Hematopoietic multipotent progenitor cell treated with erythropoietin and hydrocortisone succinate and interleukin-3 and kit ligand, for 4 days (in vitro differentiated cells): Measurements from ENCODE around the gene REPIN1.

Source experiments
- DNase-seq: peaks from one replicate; pipeline ENCODE4 v3.0.0-alpha.2; 2015

REPIN1 gene

DNA sequence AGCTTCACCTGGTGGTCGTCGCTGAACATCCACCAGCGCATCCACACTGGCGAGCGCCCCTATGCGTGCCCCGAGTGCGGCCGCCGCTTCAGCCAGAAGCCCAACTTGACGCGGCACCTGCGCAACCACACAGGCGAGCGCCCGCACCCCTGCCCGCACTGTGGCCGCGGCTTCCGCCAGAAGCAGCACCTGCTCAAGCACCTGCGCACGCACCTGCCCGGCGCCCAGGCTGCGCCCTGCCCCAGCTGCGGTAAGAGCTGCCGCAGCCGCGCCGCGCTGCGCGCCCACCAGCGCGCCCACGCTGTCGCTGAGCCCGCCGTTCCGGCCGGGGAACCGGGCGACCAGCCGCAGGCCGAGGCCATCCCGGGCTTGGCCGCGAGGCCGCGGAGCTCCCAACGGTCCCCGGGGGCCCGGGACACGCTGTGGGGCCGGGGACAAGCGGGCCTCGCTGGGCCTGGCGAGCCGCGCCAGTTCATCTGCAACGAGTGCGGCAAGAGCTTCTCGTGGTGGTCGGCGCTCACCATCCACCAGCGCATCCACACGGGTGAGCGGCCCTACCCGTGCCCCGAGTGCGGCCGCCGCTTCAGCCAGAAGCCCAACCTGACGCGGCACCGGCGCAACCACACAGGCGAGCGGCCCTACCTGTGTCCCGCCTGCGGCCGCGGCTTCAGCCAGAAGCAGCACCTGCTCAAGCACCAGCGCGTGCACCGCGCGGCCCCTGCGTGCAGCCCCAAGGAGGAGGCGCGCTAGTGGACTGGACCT is 28.9 kb downstream of the REPIN1 start:
- no peak for DNase-seq

DNA sequence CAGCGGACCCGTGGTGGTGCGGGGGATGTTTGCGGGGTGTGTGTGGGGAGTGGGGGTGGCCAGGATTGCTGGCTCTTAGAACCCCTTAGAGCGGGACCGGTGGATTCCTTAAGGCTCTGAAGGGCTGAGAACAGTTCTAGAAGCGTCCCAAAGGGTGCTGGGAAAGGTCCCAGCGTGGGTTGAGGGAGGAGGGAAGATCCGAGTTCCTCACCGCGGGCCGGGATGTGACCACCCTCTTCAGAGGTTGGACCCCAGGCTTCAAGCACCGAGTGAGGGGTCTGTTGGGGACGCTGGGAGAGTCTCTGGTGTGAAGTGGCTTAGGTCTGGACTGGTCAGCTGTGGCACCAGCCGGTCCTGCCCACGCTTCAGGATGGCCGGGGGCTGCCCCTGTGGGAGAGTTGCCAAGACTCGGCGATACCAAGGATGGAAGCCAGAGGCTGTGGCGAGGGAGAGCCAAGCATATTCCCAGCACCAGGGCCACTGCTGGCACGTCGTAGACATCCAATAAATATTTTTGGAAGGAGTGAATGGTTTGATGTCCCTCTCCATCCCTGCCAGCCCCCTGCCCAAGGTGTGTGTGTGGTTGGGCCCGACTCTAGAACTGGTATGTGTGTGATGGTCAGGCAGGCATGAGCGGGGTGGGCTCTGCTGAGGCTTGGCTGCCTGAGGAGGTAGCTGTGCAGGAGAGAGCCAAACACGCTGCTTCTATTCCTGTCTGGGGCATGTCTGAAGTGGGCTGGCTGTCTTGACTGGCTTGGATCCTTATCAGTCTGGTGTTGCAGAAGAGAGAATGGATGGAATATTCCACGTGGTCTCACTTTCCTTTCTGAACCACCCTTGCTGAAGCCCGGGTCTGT is 29.7 kb downstream of the REPIN1 start:
- no peak for DNase-seq

DNA sequence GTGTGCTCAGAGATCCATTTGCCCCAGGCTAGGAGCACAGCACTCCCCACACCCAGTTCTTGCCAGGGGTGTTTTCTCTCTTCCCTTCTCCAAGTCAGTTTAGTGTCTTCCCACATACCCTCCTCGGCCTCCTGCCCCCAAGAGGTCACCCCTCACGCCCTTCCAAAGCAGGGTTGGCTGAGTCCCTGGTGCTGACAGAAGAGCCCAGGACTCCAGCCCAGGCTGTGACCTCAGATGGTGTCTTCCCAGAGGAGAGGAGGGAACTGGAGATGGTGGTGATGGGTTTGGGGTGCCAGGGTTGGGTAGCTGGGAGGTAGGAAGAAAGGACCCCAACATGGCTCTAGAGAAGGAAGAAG is 30.3 kb downstream of the REPIN1 start:
- DNase-seq: no peak

DNA sequence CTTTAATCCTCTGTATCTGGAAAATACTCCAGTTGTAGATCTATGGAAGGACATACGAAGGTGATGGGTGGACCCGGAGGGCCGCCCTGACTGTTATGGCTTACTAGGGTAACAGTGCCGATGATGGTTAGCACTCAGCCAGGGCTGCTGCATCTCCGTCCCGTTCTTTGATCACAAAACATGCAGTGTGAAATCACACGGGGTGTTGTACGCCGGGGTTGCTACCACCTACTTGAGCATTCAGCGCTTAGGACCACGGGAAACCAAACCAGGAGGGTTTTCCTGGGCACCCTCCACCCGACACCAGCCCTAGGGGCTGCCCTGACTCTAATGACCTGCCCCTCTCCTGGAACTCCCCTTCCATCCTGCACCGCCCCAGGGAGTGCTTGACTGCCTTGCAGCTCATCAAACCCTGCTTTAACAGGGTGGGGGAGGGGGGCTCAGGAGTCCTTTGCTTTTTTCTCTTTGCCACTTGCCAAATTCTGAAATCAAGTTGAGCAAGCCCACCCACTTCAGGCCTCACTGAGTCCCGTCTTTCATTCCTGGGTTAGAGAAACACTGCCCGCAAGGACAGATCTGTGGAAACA is 30.9 kb downstream of the REPIN1 start:
- no peak for DNase-seq

DNA sequence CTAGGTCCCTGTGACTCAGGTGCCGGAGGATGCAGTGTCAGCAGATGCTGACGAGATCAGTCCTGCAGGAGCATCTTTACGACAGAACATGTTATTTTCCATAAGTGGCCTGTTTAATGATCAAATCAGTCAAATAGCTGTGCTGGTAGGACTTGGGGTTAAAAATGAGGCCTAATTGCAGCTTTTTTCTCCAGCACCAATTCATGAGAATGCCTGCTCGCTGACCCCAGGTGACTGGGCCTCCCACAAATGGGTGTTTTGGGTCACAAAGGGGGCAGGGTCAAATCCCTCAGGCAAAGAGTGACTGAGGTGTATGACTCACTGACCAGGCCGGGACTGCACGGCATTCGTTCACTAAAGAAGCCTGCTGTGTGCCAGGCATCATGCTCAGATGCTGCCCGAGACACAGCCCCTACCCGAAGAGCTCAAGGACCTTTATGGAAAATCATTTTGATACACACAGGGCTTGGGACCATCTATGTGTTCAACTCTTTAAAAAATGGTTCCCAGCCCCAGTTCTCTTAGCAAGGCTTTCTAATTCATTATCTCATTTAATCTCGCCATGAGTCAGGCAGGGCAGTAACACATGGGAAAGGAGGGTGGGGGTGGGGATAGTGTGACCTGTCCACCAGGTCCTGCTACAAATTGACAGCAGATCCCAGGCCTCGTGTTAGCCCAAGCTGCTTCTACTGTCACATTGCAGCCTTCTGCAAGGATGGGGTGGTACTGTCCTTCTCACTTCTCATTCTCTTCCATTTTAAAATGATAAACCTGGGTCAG is 31.6 kb downstream of the REPIN1 start:
- DNase-seq: peak; percentile 41

DNA sequence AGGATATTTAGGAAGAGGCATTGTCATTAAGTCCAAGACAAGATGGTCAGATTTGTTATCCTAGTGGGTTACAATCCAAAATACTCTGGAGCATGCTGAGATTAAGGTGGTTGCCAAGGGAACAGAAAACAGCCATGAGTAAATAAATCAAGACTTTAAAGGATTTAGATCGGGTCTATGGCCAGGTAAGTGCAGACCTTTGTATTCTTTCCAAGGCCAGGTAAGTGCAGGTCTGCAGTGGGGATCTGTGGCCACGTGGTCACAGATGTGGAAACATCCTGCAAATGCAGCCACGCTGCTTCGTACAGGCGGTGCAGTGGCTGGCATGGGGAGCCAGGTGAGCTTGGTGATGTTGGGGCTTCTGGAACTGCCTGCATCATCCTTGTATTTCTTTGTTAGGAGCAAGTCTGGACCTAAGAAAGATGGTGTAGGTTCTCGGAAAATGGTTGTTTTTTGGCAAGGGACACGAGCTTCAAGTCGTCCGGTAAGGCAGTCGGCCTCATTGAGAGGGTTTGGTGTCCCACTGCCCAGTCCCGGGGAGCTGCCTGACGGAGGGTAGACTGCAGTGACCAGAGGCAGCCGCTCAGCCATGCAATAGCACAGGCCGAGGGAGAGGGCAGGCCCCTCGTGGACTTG is 32.3 kb downstream of the REPIN1 start:
- no peak for DNase-seq

DNA sequence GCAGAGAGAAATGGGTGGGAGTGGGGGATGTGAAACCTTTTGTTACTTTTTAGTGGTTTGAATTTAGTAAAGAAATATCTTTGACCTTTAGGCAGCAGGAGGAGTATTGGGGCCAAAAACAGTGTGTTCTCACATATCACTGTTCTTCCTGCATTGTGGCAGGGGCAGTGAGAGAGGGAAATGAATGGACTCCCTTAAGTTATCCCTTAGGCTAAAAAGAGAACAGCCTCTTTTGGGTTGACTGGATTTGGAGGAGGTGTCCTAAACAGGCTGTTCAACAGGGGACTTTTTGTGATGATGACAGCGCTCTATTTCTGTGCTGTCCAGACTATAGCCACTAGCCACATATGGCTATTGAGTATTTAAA is 32.8 kb downstream of the REPIN1 start:
- no peak for DNase-seq

DNA sequence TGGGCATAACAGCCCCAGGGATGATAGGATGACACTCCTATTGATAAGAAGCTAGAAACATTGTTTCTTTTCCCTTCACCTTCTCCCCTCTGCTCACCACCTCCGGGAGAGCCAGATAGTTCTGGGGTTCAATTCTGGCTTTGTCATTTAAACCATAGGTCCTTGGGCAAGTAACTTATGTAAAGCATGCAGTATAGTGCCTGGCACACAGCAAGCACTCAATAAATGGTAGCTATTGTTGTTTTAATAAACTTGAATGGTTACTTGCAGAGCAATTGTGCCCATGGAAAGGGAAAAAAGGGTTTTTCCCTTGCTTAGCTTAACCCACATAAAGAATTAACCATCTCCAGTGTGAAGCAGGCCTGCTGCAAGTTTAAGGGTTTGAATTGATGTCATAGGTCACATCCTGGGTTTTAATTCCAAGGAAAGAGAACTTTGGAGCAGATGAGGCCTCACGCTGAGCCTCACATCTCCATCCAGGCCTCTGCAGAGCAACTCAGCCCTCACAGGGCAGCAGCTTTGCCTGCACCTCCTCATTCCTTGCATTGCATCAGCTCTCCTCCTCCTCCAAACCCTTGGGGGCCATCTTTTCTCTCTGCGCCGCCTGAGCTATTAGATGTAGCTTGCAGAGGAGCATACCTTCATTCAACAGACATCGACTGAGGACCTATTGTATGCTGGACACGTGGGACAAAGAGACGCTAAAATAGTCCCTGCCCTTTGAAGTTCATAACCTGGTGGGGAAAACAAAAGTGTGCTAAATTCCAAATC is 33.4 kb downstream of the REPIN1 start:
- DNase-seq: no peak

DNA sequence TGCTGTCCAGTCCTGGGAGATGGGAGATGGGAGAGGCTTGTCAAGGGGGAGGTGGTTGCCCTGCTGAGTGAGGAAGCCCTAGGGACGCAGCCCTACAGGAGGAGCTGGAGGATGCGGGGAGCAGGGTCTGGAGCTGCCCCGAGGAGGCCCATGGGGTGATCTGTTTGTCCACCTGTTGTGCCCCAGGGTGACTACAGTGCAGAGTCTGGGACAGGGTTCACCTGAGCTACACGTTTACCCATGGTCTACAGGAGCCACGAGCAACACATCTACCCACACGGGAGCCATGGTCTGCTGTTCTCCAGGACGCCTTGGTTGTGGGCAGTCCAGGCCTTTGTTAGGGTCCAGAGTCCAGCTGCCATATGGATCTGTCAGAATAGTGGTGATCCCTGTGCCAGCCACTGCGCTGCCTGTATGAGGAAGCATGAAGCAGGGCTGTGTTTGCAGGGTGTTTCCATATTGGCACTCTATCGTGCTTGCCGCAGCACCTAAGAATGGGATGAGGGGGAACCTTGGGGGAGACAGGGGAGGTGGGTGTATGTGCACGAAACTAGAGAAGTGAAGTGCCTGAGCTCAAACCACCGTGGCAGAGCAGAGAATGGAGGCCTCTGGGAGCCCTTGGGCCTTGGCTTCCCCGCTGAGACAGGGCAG is 34.2 kb downstream of the REPIN1 start:
- no peak for DNase-seq

DNA sequence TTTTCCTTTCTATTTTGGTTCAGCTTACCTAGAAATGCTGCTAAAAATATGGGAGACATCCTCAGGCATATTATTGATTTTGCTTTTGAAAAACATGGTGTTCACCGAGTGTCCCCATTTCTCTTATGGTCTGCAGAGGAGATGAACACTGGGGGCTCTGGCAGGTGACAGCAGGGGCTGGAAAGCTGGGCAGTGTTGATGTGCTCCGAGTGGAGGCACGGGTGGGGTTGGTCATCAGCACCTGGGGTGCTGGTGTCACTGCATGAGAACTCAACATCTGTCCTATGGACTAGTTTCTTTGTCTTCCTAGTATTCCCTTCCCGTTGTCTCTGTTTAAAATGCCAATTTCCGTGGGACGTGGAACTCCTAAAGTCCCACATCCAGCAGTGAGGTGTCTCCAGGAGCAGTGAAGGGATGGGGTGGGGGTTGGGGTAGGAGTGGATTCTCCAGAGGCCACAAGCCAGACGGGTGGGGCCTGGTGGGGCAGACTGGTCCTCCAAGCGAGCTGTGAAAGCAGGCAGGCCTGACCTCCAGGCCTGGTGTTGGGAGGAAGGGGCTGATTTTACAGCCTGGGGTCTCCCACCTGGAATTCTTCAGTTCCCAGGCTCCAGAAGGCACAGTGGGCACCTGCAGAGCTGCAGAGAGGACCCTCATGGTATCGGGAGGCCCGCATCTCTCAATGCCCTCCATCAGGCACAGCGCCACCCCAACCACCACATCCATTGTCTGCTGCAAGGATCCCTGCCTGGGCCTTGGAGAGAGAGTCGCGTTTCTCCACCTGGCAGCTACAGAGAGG is 35.0 kb downstream of the REPIN1 start:
- DNase-seq: peak; percentile 18

DNA sequence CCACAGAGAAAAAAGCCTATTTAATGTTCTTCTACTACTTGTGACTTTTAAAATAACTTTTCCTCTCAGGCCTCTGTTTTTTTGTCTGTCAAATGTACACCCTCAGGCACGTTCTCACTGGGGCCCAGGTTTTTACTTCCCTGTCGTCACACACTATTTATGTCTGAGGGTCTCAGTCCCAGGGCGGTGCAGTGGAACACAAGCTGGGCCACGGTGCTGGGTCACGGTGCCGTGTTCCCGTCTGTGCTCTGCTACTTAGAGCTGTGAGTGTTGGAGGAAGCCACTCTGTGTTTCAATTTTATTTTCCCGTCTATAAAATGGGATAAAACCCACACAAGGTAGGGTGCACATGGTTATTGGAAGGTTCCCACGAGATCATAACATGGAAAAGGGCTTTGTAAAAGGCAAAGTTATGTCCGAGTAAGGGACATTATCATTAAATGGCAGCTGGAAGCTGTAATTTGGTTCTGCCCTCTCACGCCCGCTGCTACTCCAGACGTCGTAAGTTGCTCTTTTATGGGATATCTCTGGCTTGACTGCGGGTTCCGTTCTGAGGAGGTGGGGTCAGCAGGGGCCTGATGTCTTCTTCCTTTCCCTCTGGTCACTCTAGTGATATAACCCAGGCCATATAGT is 35.7 kb downstream of the REPIN1 start:
- peak; percentile 65 for DNase-seq

DNA sequence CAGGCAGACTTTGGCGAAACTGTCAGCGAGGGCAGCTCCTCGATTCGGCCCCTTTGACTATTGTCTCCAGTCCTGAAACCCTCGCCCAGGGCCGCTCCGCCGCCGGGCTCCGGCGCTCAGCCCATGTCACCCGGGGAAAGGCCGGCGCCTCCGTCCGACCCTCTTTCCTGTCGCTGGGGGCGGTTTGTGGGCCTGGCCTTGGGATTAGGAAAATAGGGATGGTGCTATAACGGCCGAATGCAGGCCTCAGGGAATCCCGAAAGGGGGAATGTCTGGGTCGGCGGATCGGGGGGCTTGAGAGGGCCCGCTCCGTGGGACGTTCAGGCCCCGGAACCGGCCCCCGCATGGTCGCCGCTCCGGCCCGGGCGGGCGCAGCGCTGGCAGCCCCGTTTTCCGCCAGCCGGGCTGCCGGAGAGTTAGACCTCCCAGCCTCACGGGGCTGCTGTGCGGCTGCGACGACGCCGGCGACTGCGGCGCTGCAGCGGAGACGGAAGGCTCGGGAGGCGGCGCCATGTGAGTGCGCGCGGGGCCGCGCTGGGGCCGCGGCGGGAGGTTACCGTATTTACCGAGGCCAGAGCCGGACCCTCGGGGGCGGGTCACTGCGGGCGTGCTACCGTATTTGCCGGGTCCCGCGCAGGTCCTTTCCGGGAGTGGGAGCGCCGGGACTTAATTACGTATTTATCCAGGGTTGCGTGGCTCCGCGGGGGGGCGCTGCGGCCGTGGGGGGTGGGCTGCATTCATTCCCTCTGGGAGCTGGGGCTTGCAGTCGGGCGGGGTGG is 36.4 kb downstream of the REPIN1 start:
- peak; percentile 93 for DNase-seq

DNA sequence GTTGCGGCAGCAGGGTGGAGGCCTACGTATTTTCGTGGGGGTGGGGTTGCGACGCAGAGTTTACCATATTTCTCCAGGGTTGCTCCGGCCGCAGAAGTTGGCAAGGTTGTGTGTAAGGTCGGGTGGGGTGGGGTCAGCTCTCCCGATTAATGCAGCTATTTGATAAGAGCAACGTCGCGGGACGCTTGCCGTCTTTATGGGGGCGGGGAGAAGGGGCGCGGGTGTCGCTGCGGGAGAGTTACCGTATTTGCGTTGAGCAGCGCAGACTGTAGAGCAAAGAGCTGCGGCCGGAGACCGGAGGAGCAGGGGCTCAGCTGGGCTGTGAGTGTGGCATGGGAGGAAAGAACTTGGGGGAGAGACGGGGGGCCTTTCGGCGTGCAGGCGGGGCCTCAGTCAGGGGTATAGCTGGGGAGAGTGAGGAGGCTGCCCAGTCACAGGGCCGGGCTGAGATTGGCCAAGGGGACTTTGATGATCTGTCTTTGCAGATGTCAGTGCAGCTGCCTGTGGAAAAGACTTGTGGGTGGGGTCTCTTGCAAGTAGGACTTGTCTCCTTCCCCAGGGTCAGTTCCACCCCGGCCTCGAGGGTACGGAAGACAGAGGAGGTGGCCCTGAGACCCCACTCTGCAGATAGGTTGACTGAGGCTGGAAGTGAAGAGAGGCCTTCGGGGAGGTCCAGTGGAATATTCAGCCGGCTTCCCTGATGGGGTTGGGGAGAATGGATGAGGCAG is 37.1 kb downstream of the REPIN1 start:
- peak; percentile 92 for DNase-seq

DNA sequence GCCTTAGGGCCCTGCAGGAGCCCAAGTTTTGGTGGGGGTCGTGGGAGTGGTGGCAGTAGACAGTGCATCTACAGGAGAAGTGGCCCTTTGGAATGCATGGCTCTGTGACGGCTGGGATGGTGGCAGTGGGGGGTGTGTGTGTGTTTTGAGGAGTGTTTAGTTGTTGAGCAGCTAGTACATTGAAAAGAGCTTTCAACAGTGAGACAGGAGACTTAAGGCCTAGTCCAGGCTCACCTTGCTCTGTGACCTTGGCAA is 37.6 kb downstream of the REPIN1 start:
- DNase-seq: peak; percentile 19

DNA sequence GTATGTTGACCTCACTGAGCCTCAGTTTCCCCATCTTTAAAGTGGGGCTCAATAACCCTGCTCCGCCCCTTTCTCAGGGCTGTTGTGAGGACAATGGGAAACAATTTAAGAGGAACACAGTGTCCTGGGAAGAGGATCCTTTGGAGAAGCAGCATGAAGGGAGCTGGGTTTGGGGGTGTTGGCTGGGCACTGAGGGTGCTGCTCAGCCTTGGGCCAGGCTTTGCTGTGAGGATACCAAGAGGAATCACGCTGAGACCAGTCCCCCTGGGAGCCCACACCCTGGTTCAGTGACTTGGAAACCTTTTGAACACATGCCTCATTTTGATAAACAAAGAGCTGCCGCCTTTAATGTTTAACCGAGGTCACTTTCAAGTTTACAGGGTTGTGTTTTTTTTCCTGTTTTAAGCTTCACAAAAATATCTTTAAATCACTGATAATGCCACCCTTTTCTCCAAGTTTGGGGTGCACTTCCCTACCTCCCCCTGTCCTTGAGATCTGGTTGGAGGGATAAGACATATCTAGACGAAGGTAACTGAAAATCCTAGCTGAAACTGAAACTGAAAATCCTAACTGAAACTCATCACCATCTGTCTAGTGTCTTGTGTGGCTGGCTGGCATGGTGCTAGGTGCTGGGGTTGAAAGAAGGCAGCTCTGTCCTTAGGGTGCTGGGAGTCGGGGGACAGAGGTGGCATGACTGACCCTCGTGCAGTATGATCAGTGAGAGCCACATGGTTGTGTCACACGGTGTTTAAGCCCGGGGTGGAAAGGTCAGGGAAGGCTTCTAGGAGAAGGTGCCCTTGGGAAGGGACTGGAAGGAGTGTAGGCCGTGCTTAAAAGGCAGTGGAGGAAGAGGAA is 38.2 kb downstream of the REPIN1 start:
- DNase-seq: peak; percentile 71

DNA sequence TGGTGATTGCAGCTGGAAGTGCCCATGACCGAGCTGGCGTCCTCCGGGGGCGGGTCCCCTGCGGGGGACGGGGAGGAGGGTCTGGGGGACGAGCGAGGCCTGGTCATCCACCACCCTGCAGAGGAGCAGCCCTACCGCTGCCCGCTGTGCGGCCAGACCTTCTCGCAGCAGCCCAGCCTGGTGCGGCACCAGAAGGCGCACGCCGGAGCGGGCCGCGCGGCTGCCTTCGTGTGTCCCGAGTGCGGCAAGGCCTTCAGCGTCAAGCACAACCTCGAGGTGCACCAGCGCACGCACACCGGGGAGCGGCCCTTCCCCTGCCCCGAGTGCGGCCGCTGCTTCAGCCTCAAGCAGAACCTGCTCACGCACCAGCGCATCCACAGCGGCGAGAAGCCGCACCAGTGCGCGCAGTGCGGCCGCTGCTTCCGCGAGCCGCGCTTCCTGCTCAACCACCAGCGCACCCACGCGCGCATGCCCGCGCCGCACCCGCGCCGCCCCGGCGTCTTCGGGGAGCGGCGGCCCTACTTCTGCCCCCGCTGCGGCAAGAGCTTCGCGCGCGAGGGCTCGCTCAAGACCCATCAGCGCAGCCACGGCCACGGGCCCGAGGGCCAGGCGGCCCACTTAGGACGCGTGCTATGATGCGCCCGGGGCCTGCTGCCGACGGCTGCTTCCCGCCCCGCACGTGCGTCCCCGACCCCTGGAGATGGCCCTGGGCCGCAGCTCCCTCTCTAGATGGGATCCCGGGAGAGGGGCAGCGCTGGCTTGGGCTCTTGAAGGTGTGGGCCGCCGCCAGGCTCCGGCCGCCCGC is 39.2 kb downstream of the REPIN1 start:
- no peak for DNase-seq
